ENCODE data around the gene CCL15.

DNA sequence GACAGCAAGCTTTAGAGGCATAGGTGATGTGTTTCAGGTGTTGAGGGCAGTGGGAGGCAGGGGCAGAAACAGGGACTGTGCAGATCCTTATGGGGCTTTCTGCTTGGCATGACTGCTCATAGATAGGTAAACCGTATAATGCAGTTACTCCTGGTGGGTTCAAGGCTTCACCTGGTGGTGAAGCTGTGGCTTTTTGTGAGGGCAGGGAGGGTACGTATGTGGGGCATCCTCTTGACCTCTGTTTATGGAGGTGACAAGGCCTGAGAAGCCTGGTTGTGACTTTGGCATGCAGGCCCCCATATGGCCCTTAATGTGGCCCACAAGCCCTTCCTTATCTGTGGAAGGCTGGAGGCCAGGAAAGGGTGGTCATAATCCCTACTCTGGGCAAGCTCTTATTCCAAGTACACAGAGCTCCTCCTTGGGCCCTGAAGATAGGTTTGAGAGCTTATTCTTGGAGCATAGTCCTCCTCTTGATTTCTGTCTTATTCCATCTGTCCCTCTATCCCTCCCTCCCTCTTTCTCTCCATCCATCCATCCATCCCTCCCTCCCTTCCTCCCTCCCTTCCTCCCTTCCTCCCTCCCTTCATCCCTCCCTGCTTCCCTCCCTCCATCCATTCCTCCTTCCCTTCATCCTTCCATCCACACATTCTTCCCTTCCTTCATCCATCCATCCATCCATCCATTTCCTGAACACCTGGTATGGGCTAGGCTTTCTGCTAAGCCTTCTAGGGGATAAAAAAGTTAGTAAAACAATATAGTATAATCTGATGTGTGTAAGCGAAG is 18.8 kb downstream of the CCL15 start:
- TF ChIP-seq, protein P1, sequence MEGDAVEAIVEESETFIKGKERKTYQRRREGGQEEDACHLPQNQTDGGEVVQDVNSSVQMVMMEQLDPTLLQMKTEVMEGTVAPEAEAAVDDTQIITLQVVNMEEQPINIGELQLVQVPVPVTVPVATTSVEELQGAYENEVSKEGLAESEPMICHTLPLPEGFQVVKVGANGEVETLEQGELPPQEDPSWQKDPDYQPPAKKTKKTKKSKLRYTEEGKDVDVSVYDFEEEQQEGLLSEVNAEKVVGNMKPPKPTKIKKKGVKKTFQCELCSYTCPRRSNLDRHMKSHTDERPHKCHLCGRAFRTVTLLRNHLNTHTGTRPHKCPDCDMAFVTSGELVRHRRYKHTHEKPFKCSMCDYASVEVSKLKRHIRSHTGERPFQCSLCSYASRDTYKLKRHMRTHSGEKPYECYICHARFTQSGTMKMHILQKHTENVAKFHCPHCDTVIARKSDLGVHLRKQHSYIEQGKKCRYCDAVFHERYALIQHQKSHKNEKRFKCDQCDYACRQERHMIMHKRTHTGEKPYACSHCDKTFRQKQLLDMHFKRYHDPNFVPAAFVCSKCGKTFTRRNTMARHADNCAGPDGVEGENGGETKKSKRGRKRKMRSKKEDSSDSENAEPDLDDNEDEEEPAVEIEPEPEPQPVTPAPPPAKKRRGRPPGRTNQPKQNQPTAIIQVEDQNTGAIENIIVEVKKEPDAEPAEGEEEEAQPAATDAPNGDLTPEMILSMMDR (IDR thresholded peaks at IDR 0.05 in 8 of 11, conservative IDR thresholded peaks at IDR 0.05 in 3 of 11) = peak in 1 of 11 experiments; percentile 6
- no peak for TF ChIP-seq POLR2AphosphoS5 (IDR thresholded peaks at IDR 0.05)
- TF ChIP-seq POLR2A (IDR thresholded peaks at IDR 0.05) = no peak
